Endodermal cell (in vitro differentiated cells): ENCODE results near the gene ATOH7. TPM values are rescaled to one million over a fixed set of nuclear protein-coding genes. Genes with fewer than 3 reads are reported as not detected.
"Not testable (repeated sequence)": the region's sequence is repeated elsewhere in the genome, so short reads cannot be mapped to it uniquely, and the experiment has no call there.

Experiments
- DNase-seq: peaks from one replicate; pipeline ENCODE4 v3.0.0-alpha.2; 2017
- H3K27ac ChIP-seq: 2 replicates; pipeline ENCODE4 v1.5.1; 2013; ENCODE audit warnings: mild to moderate bottlenecking, low read depth, low read length, moderate library complexity
- H3K27me3 ChIP-seq: 2 replicates; pipeline ENCODE4 v1.6.1; 2013; ENCODE audit warnings: mild to moderate bottlenecking, low read length, moderate library complexity; ENCODE audit not compliant: insufficient read depth, control insufficient read depth, poor library complexity, severe bottlenecking
- H3K36me3 ChIP-seq: 2 replicates; pipeline ENCODE4 v1.7.0; 2013; ENCODE audit warnings: mild to moderate bottlenecking, low read length, moderate library complexity; ENCODE audit not compliant: control insufficient read depth, insufficient read depth
- H3K4me1 ChIP-seq: one replicate; pipeline ENCODE4 v1.7.0; 2013; ENCODE audit warnings: low read length; ENCODE audit not compliant: control insufficient read depth, insufficient read depth
- H3K4me3 ChIP-seq: 2 replicates; pipeline ENCODE4 v1.5.1; 2013; ENCODE audit warnings: mild to moderate bottlenecking, low read length, moderate library complexity
- H3K9ac ChIP-seq: 2 replicates; pipeline ENCODE4 v1.6.1; 2013; ENCODE audit warnings: mild to moderate bottlenecking, low read length, moderate library complexity; ENCODE audit not compliant: poor library complexity, severe bottlenecking; ENCODE audit errors: extremely low read depth
- H3K9me3 ChIP-seq: 2 replicates; pipeline ENCODE4 v1.6.1; 2013; ENCODE audit warnings: mild to moderate bottlenecking, low read length, moderate library complexity; ENCODE audit not compliant: control insufficient read depth
- H3K27ac Mint-ChIP-seq: 2 replicates; pipeline ENCODE4 v1.8.0; 2020; ENCODE audit warnings: mixed read lengths
- H3K27me3 Mint-ChIP-seq: 2 replicates; pipeline ENCODE4 v1.8.0; 2021; ENCODE audit warnings: mild to moderate bottlenecking, mixed read lengths; ENCODE audit not compliant: insufficient read depth
- H3K36me3 Mint-ChIP-seq: 2 replicates; pipeline ENCODE4 v1.8.0; 2020; ENCODE audit warnings: low read depth, mixed read lengths
- H3K4me1 Mint-ChIP-seq: 2 replicates; pipeline ENCODE4 v1.8.0; 2020; ENCODE audit warnings: mixed read lengths
- H3K4me3 Mint-ChIP-seq: 2 replicates; pipeline ENCODE4 v1.8.0; 2020; ENCODE audit warnings: mild to moderate bottlenecking, moderate library complexity, mixed read lengths
- H3K9me3 Mint-ChIP-seq: 2 replicates; pipeline ENCODE4 v1.8.0; 2020; ENCODE audit warnings: mild to moderate bottlenecking, mixed read lengths
- WGBS, 2 experiments: methylation state at CpG; one replicate each; pipeline versions ENCODE4 v1.1.5 to v1.1.7; 2013; ENCODE audit warnings: missing lambda C conversion rate in 2 of 2, mixed read lengths in 1 of 2; ENCODE audit not compliant: insufficient coverage in 1 of 2, insufficient read length in 1 of 2; 5-methylcytosine and 5-hydroxymethylcytosine counted together
- long read RNA-seq, 4 experiments: library from polyadenylated mRNA in 2 of 4; library from RNA in 1 of 4; library from capped mRNA in 1 of 4; stranded (forward) in 3 of 4; unstranded in 1 of 4; transcript quantifications; one replicate each; pipeline ENCODE4 v2.0.0, GENCODE V29; 2020 to 2021; ENCODE audit warnings: inconsistent platforms in 1 of 4
- polyA plus RNA-seq, 2 experiments: library from polyadenylated mRNA; stranded (reverse); fragments of 50-300 nt; gene quantifications; one replicate each; pipeline ENCODE4 v1.2.3, GENCODE V29; 2013
- total RNA-seq, 2 donors: library from RNA; stranded (reverse); fragmentation: NEBNext Ultra II Directional in 1 of 2; extraction: Animal tissue kit (Norgen Biotek cat#: 25700) in 1 of 2; gene quantifications; 2 replicates in 1 of 2; 3 replicates in 1 of 2; pipeline ENCODE4 v1.2.1, GENCODE V29; 2021
- TF ChIP-seq, protein P1 (sequence below): fragments of 200-600 bp; sonication (generic); conservative IDR thresholded peaks from 2 replicates; pipeline ENCODE4 v1.5.0; 2021; ENCODE audit warnings: antibody characterized with exemption, mild to moderate bottlenecking

The ATOH7 gene
- total RNA-seq: under 1 TPM; 0.35 to 0.46 TPM
- polyA plus RNA-seq (2013, experiment 1 of 2): 0.36 TPM
- polyA plus RNA-seq (2013, experiment 2 of 2): 0.29 TPM
- long read RNA-seq, experiment 1: 0 reads
- long read RNA-seq, experiment 2: 0 reads
- long read RNA-seq, experiment 3, partial matches to known transcripts: 0 of 2 reads
- long read RNA-seq, experiment 3, other reads (novel, unspliced or antisense): 0 of 2 reads
- long read RNA-seq, experiment 4: 0 reads

- peak within 1 kb of the TSS; percentile 82 for H3K27ac Mint-ChIP-seq
- peak within 1 kb of the TSS; percentile 83 for H3K4me3 ChIP-seq
- H3K36me3 Mint-ChIP-seq: no peaks in the 10 kb centered on the region
- peaks cover 48% of the 10 kb centered on the region for H3K27me3 Mint-ChIP-seq
- no peaks in the 10 kb centered on the region for H3K4me1 ChIP-seq
- peak within 1 kb of the TSS; percentile 66 for H3K9ac ChIP-seq
- no peak for DNase-seq
- 29 to 31% methylated on average over 6 to 13 of the region's 13 CpGs for WGBS, 2 experiments
- H3K4me3 Mint-ChIP-seq: peak within 1 kb of the TSS; percentile 68
- no peaks in the 10 kb centered on the region for H3K9me3 ChIP-seq
- no peaks in the 10 kb centered on the region for H3K36me3 ChIP-seq
- H3K27me3 ChIP-seq: peaks cover 59% of the 10 kb centered on the region
- no peak within 1 kb of the TSS for H3K27ac ChIP-seq
- H3K9me3 Mint-ChIP-seq: no peaks in the 10 kb centered on the region
- H3K4me1 Mint-ChIP-seq: peaks cover 11% of the 10 kb centered on the region
- TF ChIP-seq, protein P1, sequence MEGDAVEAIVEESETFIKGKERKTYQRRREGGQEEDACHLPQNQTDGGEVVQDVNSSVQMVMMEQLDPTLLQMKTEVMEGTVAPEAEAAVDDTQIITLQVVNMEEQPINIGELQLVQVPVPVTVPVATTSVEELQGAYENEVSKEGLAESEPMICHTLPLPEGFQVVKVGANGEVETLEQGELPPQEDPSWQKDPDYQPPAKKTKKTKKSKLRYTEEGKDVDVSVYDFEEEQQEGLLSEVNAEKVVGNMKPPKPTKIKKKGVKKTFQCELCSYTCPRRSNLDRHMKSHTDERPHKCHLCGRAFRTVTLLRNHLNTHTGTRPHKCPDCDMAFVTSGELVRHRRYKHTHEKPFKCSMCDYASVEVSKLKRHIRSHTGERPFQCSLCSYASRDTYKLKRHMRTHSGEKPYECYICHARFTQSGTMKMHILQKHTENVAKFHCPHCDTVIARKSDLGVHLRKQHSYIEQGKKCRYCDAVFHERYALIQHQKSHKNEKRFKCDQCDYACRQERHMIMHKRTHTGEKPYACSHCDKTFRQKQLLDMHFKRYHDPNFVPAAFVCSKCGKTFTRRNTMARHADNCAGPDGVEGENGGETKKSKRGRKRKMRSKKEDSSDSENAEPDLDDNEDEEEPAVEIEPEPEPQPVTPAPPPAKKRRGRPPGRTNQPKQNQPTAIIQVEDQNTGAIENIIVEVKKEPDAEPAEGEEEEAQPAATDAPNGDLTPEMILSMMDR: no peak
Observed at GRCh38 chr10:68231817-68232251, at the start of gene ATOH7. Gene ATOH7, minus strand, starts transcription at chr10:68232113. Its CDS starts 436 bp downstream, at chr10:68231677.

GRCh38 chr10:68280758-68281157 is 48.8 kb upstream of the ATOH7 start:
- Histone ChIP-seq H3K27me3 (no peaks in the 10 kb centered on the region), H3K9me3 (peaks cover 24% of the 10 kb centered on the region), H3K27ac (no peak overlapping the region), H3K4me1 (no peaks in the 10 kb centered on the region), H3K36me3 (no peaks in the 10 kb centered on the region), H3K4me3 (peak overlapping the region; percentile 33), H3K9ac (no peak overlapping the region)
- Mint-ChIP-seq H3K27ac (no peak overlapping the region), H3K4me3 (no peak overlapping the region), H3K9me3 (peaks cover 44% of the 10 kb centered on the region), H3K27me3 (peaks cover 3% of the 10 kb centered on the region), H3K4me1 (no peaks in the 10 kb centered on the region), H3K36me3 (peaks cover 22% of the 10 kb centered on the region)
- 92 to 99% methylated on average over 3 to 4 of the region's 4 CpGs for WGBS, 2 experiments
- TF ChIP-seq, protein P1: no peak
- DNase-seq: no peak

DNA sequence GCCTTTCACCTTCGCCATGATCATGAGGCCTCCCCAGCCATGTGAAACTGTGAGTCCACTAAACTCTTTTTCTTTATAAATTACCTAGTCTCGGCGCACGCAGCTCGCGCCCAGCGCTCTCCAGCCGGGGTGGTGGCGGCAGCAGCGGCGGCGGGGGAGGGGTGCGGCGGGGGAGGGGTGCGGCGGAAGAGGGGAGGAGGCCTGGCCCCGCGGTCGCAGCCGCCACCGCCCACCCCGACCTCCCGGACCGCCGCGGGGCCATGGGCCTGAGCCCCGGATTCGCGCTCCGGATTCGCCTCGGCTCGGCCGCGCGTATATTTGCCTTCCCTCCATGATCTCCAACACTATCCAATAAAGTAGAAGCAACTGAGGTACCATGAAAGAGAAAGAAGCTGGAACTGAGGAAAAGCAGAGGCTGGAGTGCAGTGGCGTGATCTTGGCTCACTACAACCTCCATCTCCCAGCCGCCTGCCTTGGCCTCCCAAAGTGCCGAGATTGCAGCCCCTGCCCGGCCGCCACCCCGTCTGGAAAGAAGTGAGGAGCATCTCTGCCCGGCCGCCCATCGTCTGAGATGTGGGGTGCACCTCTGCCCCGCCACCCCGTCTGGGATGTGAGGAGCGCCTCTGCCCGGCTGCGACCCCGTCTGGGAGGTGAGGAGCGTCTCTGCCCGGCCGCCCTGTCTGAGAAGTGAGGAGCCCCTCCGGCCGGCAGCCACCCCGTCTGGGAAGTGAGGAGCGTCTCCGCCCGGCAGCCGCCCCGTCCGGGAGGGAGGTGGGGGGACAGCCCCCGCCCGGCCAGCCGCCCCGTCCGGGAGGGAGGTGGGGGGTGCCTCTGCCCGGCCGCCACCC is 47.2 kb upstream of the ATOH7 start:
- 96 to 100% methylated on average over 1 to 64 of the region's 70 CpGs for WGBS, 2 experiments
- H3K4me1 ChIP-seq, H3K27me3 ChIP-seq, DNase-seq, H3K27me3 Mint-ChIP-seq, H3K4me1 Mint-ChIP-seq, H3K4me3 ChIP-seq, H3K36me3 ChIP-seq, H3K4me3 Mint-ChIP-seq, H3K27ac ChIP-seq, H3K27ac Mint-ChIP-seq, H3K9ac ChIP-seq: not testable (repeated sequence)
- H3K36me3 Mint-ChIP-seq: peaks cover 22% of the 10 kb centered on the region
- peaks cover 33% of the 10 kb centered on the region for H3K9me3 ChIP-seq
- peaks cover 48% of the 10 kb centered on the region for H3K9me3 Mint-ChIP-seq

DNA sequence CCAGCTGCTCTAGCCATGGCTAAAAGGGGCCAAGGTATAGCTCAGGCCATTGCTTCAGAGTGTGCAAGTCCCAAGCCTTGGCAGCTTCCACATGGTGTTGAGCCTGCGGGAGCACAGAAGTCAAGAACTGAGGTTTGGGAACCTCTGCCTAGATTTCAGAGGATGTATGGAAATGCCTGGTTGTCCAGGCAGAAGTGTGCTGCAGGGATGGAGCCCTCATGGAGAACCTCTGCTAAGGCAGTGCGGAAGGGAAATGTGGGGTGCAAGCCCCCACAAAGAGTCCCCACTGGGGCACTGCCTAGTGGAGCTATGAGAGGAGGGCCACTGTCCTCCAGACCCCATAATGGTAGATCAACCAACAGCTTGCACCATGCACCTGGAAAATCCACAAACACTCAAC is 45.9 kb upstream of the ATOH7 start:
- H3K27me3 ChIP-seq, H3K4me1 ChIP-seq, H3K27ac Mint-ChIP-seq, DNase-seq, H3K4me3 ChIP-seq, H3K27me3 Mint-ChIP-seq, H3K9ac ChIP-seq, H3K27ac ChIP-seq, H3K36me3 ChIP-seq, H3K4me3 Mint-ChIP-seq, H3K4me1 Mint-ChIP-seq: not testable (repeated sequence)
- Mint-ChIP-seq H3K36me3 (peaks cover 22% of the 10 kb centered on the region), H3K9me3 (peaks cover 52% of the 10 kb centered on the region)
- WGBS, 2 experiments: 96 to 100% methylated on average over 1 to 2 of the region's 2 CpGs
- H3K9me3 ChIP-seq: peaks cover 34% of the 10 kb centered on the region
